GM13977 (cell line): ENCODE measurements around the gene DYNC2I2.
A peak's percentile ranks its signal among the peaks of the same experiment; 100 is the strongest.
"Not testable (repeated sequence)": the region's sequence is repeated elsewhere in the genome, so short reads cannot be mapped to it uniquely, and the experiment has no call there.

Source experiments
- DNase-seq: peaks from one replicate; pipeline ENCODE4 v3.0.0; 2012; ENCODE audit warnings: low spot score
- in situ Hi-C: fragments of 300-500 bp; cut with MboI; formaldehyde crosslinking; loops from one replicate; pipeline ENCODE4 v1.12.0; 2022; ENCODE audit warnings: low sequenced_read_pairs, low pct_unique_long_range_greater_than_20kb, mixed read lengths, inconsistent platforms; ENCODE audit not compliant: unreplicated experiment
- TF ChIP-seq, protein P1 (sequence below): IDR thresholded peaks from 2 replicates; pipeline ENCODE4 v1.5.1; 2012; ENCODE audit warnings: mild to moderate bottlenecking, control low read depth; ENCODE audit not compliant: insufficient read depth; ENCODE audit errors: extremely low read depth, missing control alignments

DYNC2I2 gene

DNA sequence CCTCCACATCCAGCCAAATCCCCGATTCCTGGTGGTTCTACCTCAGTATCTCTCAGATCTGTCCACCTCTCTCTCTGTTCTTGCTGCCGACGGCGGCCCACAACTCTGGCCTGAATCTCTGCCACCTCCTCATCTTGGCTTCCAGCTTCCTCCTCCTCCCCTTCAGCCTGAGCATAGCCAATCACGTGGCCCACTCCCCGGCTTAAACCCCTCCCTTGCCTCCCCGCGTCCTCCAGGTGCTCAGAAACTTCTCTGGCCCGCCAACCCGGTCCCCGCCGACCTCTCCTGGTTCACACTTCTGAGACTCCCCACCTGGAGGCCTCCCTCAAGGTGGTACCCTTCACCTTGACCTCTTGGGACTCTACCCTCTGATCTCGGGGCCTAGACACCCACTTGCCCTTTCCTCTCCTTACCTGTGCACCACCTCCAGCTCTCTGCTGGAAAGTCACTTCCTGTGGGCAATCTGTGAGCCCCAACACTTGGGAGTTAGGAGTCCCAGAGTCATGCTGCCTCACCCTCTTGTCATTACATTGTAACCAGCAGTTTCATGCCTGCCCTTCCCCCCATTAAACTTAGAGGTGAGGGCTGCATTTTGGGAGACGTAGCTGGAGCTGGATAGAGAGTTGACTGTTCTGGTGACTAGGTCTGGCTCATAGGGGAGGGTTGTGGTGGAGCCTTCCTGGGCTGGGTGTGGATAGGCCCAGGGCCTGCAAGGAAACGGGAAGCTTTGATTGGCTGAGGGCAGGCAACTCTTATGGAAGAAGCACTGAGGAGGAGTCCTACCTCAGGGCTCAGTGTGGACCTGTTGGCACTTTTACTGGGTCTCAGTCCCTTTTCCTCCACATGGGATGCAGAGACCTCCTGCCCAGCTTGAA, 27.9 kb upstream of the DYNC2I2 start:
- DNase-seq = peak; percentile 87
- in situ Hi-C loops = no loop called here
- TF ChIP-seq, protein P1, sequence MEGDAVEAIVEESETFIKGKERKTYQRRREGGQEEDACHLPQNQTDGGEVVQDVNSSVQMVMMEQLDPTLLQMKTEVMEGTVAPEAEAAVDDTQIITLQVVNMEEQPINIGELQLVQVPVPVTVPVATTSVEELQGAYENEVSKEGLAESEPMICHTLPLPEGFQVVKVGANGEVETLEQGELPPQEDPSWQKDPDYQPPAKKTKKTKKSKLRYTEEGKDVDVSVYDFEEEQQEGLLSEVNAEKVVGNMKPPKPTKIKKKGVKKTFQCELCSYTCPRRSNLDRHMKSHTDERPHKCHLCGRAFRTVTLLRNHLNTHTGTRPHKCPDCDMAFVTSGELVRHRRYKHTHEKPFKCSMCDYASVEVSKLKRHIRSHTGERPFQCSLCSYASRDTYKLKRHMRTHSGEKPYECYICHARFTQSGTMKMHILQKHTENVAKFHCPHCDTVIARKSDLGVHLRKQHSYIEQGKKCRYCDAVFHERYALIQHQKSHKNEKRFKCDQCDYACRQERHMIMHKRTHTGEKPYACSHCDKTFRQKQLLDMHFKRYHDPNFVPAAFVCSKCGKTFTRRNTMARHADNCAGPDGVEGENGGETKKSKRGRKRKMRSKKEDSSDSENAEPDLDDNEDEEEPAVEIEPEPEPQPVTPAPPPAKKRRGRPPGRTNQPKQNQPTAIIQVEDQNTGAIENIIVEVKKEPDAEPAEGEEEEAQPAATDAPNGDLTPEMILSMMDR = no peak

DNA sequence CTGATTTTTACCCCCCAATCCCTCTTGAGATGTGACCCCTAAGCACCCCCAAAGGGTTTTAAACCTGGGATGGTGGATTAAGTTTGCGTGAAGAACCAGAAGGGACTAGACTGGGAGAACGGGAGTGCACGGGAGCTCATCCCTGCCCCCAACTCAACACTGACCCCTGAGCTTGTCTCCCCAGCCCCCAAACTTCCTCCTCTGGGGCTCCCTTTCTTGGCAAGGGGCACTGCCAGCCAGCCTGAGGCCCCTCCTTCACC, 27.3 kb upstream of the DYNC2I2 start:
- DNase-seq = no peak
- in situ Hi-C loops = no loop called here
- TF ChIP-seq, protein P1 = no peak

DNA sequence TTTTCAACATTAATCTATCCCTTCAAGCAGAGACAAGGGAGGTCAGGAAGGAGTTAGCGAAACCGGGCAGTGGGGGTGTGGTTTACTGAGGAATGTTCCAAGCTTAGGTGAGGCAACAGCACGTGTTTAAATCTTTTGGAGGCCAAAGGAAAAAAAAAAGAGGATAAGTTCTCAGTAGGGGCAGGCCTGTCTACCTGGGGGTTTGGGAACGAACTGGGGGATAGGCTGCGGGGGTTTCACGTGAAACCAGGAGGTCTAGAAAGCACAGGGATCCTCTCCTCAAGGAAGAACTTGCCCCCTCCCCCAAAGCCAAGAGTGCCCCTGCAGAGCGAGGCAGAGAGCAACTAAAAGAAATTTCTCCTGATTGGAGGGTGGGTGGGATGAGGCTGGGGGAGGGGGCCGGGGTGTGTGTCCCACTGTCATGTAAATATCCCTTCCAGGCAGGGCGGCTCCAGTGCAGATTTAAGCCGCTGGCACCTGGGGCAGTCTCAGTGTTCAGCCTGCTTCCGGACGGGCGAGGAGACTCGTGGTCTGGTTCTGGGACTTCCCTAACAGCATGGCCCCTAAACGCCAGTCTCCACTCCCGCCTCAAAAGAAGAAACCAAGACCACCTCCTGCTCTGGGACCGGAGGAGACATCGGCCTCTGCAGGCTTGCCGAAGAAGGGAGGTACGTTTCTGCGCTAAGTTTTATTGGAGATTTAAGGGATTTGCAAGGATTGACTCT, 26.9 kb upstream of the DYNC2I2 start:
- DNase-seq = peak; percentile 43
- in situ Hi-C loops = no loop called here
- TF ChIP-seq, protein P1 = no peak

DNA sequence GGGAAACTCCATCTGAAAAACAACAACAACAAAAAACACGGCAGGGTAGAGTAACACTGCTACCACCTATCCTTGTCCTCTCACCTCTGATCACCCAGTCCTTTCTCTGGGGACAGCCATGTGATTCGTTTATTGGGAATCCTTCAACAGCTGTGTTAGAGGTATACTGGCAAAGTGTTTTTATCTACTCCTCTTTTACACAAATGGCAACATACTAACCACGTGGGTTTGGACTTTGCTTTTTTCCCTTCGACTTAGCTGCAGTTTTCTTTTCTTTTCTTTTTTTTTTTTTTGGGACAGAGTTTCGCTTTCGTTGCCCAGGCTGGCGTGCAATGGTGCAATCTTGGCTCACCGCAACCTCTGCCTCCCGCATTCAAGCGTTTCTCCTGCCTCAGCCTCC, 21.1 kb upstream of the DYNC2I2 start:
- no peak for DNase-seq
- TF ChIP-seq, protein P1 = no peak
- in situ Hi-C loops = no loop called here

DNA sequence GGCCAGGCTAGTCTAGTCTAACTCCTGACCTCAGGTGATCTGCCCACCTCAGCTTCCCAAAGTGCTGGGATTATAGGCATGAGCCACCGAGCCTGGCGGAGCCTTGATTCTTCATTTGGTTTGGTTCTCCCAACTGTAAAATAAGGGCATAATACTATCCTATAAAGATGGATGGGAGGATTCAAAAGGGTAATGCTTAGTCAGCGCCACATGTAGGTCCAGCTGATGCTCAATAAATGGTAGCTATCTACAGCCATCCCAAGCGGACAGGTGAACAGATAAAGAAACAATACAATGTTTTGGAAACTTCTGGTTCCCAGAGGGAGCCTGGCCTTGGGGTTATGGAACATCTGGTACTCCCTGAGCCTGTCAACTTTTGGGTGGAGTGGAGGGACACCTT, 18.7 kb upstream of the DYNC2I2 start:
- no peak for DNase-seq
- in situ Hi-C loops = no loop called here

DNA sequence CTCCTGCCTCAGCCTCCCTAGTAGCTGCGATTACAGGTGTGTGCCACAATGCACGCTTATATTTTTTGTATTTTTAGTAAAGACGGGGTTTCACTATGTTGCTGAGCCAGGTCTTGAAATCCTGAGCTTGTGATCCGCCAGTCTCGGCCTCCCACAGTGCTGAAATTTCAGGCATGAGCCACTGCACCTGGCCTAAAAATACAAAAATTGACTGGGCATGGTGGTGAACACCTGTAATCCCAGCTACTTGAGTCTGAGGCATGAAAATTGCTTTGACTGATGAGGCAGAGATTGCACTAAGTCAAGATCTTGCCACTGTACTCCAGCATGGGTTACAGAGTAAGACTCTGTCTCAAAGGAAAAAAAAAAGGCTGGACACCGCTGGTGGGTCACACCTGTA, 13.1 kb upstream of the DYNC2I2 start:
- no peak for DNase-seq
- in situ Hi-C loops = no loop called here
- TF ChIP-seq, protein P1 = no peak

More for the DNA sequence above, 18.7 kb upstream of the DYNC2I2 start:
- TF ChIP-seq, protein P1 = no peak

DNA sequence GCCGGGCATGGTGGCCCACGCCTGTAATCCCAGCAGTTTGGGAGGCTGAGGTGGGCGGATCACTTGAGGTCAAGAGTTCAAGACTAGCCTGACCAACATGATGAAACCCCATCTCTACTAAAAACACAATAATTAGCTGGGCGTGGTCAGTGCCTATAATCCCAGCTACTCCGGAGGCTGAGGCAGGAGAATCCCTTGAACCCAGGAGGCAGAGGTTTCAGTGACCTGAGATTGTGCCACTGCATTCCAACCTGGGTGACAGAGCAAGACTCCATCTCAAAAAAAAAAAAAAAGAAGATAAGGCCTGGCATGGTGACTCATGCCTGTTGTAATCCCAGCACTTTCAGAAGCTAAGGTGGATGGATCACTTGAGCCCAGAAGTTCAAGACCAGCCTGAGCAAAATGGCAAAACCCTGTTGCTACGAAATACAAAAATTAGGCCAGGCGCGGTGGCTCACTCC, 9.9 kb upstream of the DYNC2I2 start:
- DNase-seq, in situ Hi-C loops: not testable (repeated sequence)
